OCI-LY7 (cell line): ENCODE measurements around the gene TMEM132E. TPM values are rescaled to one million over a fixed set of nuclear protein-coding genes. Genes with fewer than 3 reads are reported as not detected.

ENCODE experiments used
- BruUV-seq: library from RNA; stranded (reverse); fragments of 400-500 nt; replicated peaks from 2 replicates; lab custom pipeline; 2021; lab: Mats Ljungman, UMichigan
- CTCF ChIA-PET: fragments of 300-600 bp; sonication (Branson Sonifier 250); formaldehyde crosslinking; loops from one replicate; lab custom pipeline; 2022; ENCODE audit warnings: antibody characterized with exemption; ENCODE audit not compliant: unreplicated experiment; lab: Charles Lee
- POLR2A ChIA-PET: fragments of 300-600 bp; sonication (Branson Sonifier 250); formaldehyde crosslinking; loops from one replicate; lab custom pipeline; 2022; ENCODE audit warnings: antibody characterized with exemption; lab: Charles Lee
- DNase-seq: peaks from one replicate; pipeline ENCODE4 v3.0.0-alpha.2; 2015; ENCODE audit warnings: low spot score
- H2AFZ ChIP-seq: fragments of 200-600 bp; sonication (generic), shearing (Covaris generic); 2 replicates; pipeline ENCODE4 v1.6.1; 2014; ENCODE audit warnings: mild to moderate bottlenecking, antibody characterized with exemption, low read length, moderate library complexity
- H3K27ac ChIP-seq: fragments of 200-600 bp; sonication (generic); 2 replicates; pipeline ENCODE4 v1.5.1; 2014; ENCODE audit warnings: mixed run types, low read depth, mild to moderate bottlenecking, moderate library complexity, low read length, inconsistent platforms; ENCODE audit not compliant: poor library complexity, severe bottlenecking
- H3K36me3 ChIP-seq: fragments of 200-600 bp; sonication (generic); 2 replicates; pipeline ENCODE4 v1.6.1; 2014; ENCODE audit warnings: mild to moderate bottlenecking, antibody characterized with exemption, low read length, moderate library complexity, mixed read lengths; ENCODE audit not compliant: insufficient read depth
- H3K4me1 ChIP-seq: fragments of 200-600 bp; sonication (generic); 2 replicates; pipeline ENCODE4 v1.5.1; 2014; ENCODE audit warnings: mild to moderate bottlenecking, low read length; ENCODE audit not compliant: insufficient read depth, poor library complexity, severe bottlenecking
- H3K4me2 ChIP-seq: fragments of 200-600 bp; sonication (generic); 2 replicates; pipeline ENCODE4 v1.6.1; 2014; ENCODE audit warnings: mild to moderate bottlenecking, low read length
- H3K4me3 ChIP-seq: fragments of 200-600 bp; sonication (generic); 2 replicates; pipeline ENCODE4 v1.5.1; 2014; ENCODE audit warnings: mild to moderate bottlenecking, low read depth, low read length; ENCODE audit not compliant: poor library complexity, severe bottlenecking
- H3K79me2 ChIP-seq: fragments of 200-600 bp; sonication (generic); 2 replicates; pipeline ENCODE4 v1.6.1; 2016; ENCODE audit warnings: low read depth, mild to moderate bottlenecking, low read length, moderate library complexity, mixed read lengths; ENCODE audit not compliant: insufficient read depth
- H3K9me2 ChIP-seq: fragments of 200-600 bp; sonication (generic); 2 replicates; pipeline ENCODE4 v1.6.1; 2016; ENCODE audit warnings: mild to moderate bottlenecking, low read length, mixed read lengths; ENCODE audit not compliant: insufficient read depth
- H3K9me3 ChIP-seq: fragments of 200-600 bp; sonication (generic); 2 replicates; pipeline ENCODE4 v1.6.1; 2014; ENCODE audit warnings: mild to moderate bottlenecking, mixed run types, low read length, mixed read lengths
- H4K20me1 ChIP-seq: fragments of 200-600 bp; sonication (generic); 2 replicates; pipeline ENCODE4 v1.6.1; 2014; ENCODE audit warnings: mild to moderate bottlenecking, antibody characterized with exemption, low read length, moderate library complexity, mixed read lengths; ENCODE audit not compliant: insufficient read depth
- CTCF ChIP-seq: fragments of 200-600 bp; sonication (generic); conservative IDR thresholded peaks from 2 replicates; pipeline ENCODE4 v1.5.1; 2014; ENCODE audit warnings: mild to moderate bottlenecking, antibody characterized with exemption, low read length, moderate library complexity, mixed read lengths
- EZH2phosphoT487 ChIP-seq: fragments of 200-600 bp; sonication (generic); IDR thresholded peaks from 2 replicates; pipeline ENCODE4 v1.6.1; 2018; ENCODE audit warnings: low read depth, borderline replicate concordance, mild to moderate bottlenecking, mixed run types, antibody characterized with exemption, low read length, moderate library complexity, mixed read lengths
- intact Hi-C: fragments of 100-400 bp; cut with micrococcal nuclease; formaldehyde crosslinking; loops from one replicate; pipeline ENCODE4 v1.10.0; 2022; ENCODE audit not compliant: unreplicated experiment
- total RNA-seq, 2 experiments: library from RNA; depleted of rRNA in 1 of 2; stranded (reverse); fragments of >200 nt in 1 of 2; shearing (Covaris generic) in 1 of 2; gene quantifications; 2 replicates each; pipeline ENCODE4 v1.2.3, GENCODE V29; 2014 to 2022

TMEM132E gene
- total RNA-seq, 2 experiments from 2014 or later, result not detected

DNA sequence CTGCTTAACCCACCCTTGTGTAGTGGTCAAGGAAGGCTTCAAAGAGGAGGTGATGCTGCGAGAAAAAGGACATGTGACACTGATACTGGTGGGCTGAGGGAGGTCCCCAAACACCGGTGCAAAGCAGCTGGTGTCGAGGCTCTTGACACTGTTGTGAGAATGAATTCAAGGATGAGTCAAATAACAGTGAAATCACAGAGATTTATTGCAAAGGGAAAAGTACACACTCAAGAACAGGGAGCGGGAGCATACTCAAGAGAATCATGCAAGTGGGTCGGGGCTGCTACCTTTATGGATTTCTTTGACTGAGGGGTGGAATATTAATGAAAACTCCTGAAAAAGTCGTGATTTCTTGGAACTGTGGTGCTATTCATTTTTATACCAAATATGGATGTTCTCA is 31.1 kb downstream of the TMEM132E start:
- Histone ChIP-seq H3K9me3 (no peaks in the 10 kb centered on the region), H3K79me2 (no peaks in the 10 kb centered on the region), H3K27ac (no peak overlapping the region), H3K4me3 (no peak overlapping the region), H3K4me2 (no peak overlapping the region), H2AFZ (no peak overlapping the region), H4K20me1 (no peaks in the 10 kb centered on the region), H3K9me2 (no peaks in the 10 kb centered on the region), H3K4me1 (no peaks in the 10 kb centered on the region), H3K36me3 (no peaks in the 10 kb centered on the region)
- no TSS peak for BruUV-seq
- no peak for DNase-seq
- TF ChIP-seq CTCF, result no peak
- no peak for TF ChIP-seq EZH2phosphoT487
- CTCF ChIA-PET, result no interaction called here
- POLR2A ChIA-PET, result no interaction called here
- intact Hi-C loops, result no loop called here

DNA sequence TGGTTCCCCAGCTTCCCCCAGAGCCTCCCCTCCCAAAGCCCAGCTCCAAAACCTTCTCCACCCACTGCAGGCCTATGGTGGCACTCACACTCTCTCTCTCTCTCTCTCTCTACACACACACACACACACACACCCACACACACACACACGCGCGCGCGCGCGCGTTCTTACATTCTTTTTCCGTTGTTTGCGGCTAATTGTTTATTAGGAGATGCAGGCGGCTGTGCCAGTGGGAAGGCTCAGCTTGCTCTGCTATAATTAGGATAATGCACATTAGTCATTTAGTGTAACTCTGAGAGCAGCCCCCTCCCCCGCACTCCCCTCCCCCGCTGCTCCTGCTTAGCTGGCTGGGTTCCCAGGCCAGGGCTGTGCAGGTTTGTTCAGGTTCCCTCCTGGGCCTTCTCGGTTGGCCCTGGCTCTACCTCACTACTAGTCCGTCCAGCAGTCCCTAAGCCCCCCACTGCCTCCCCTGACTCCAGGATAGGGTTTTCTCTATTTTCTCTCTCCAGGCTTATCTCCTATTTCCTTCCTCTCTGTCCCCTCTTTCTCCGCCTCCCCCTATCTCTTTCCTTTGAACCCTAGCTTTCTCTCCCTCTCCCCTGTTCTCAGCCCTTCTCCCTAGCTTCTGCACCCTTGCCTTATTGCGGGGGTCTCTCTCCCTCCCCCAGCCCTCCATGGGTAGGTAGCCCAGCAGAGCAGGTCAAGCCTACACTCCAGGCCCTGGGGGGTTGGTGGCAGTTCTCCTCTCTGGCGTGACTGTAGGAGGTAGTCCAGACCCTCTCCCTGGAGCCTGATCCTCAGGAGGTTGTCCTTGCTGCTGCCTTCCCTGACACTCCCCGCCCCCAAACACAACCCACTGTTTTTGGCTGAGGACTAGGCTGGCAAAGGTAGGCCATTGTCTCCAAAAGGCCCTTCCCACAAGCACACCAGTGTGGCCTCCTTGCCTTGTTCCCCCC is 34.0 kb downstream of the TMEM132E start:
- intact Hi-C loops, result no loop called here
- H3K4me1 ChIP-seq, result no peaks in the 10 kb centered on the region
- H4K20me1 ChIP-seq, result no peaks in the 10 kb centered on the region
- H3K27ac ChIP-seq, result no peak overlapping the region
- BruUV-seq, result no TSS peak
- ChIA-PET CTCF (no interaction called here), POLR2A (no interaction called here)
- no peaks in the 10 kb centered on the region for H3K9me2 ChIP-seq
- H3K4me3 ChIP-seq, result no peak overlapping the region
- no peaks in the 10 kb centered on the region for H3K9me3 ChIP-seq
- H3K79me2 ChIP-seq, result no peaks in the 10 kb centered on the region
- H3K36me3 ChIP-seq, result no peaks in the 10 kb centered on the region
- no peak for DNase-seq
- TF ChIP-seq CTCF (no peak), EZH2phosphoT487 (no peak)
- no peak overlapping the region for H3K4me2 ChIP-seq
- H2AFZ ChIP-seq, result no peak overlapping the region

- no peaks in the 10 kb centered on the region for H3K79me2 ChIP-seq
- intact Hi-C loops, result no loop called here
- ChIA-PET POLR2A (no interaction called here), CTCF (interaction anchor here (0.6 kb wide), 1 partner anchor 229 kb away, joined by 4 read pairs; no protein-coding TSS in a partner anchor)
- H3K4me2 ChIP-seq, result no peak overlapping the region
- BruUV-seq, result no TSS peak
- TF ChIP-seq CTCF (no peak), EZH2phosphoT487 (no peak)
- H3K36me3 ChIP-seq, result no peaks in the 10 kb centered on the region
- no peaks in the 10 kb centered on the region for H3K4me1 ChIP-seq
- DNase-seq, result no peak
- no peak overlapping the region for H3K4me3 ChIP-seq
- H3K9me3 ChIP-seq, result no peaks in the 10 kb centered on the region
- no peaks in the 10 kb centered on the region for H4K20me1 ChIP-seq
- H2AFZ ChIP-seq, result no peak overlapping the region
- H3K9me2 ChIP-seq, result no peaks in the 10 kb centered on the region
- no peak overlapping the region for H3K27ac ChIP-seq
Observed at GRCh38 chr17:34614698-34615097, 35.3 kb downstream of the TMEM132E start.
